ENCODE measurements around the gene PDILT.
"Not testable (repeated sequence)": the region's sequence is repeated elsewhere in the genome, so short reads cannot be mapped to it uniquely, and the experiment has no call there.

PDILT gene

DNA sequence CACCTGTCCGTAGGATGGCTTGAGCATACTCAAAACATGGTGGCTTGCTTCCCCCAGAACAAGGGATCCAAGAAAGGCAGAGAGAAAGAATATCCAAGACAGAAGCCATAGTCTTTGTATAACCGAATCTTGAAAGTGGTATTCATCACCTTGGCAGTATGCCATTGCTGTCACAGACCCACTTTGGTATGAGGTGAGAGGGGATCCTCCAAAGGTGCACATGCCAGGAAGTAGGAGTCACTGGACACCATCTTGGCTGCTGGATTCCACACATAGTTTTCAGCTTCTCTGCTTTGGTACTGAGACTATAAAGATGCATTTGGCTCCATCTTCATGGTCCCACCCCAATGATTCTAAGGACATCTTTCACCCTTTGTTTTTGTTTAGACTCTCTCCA, 22.9 kb upstream of the PDILT start:
- H3K4me3 ChIP-seq (ENCODE audit: low read length); H3K9me3 ChIP-seq (replicated peaks; ENCODE audit: low read length); H3K4me2 ChIP-seq (ENCODE audit: low read length); H3K27me3 ChIP-seq (ENCODE audit: control insufficient read depth, insufficient read depth, low read length); H3K4me1 ChIP-seq (ENCODE audit: control insufficient read depth, insufficient read depth, low read length); H3K9ac ChIP-seq (ENCODE audit: low read depth, low read length); H3K36me3 ChIP-seq (ENCODE audit: insufficient read depth, low read length): not testable (repeated sequence)

DNA sequence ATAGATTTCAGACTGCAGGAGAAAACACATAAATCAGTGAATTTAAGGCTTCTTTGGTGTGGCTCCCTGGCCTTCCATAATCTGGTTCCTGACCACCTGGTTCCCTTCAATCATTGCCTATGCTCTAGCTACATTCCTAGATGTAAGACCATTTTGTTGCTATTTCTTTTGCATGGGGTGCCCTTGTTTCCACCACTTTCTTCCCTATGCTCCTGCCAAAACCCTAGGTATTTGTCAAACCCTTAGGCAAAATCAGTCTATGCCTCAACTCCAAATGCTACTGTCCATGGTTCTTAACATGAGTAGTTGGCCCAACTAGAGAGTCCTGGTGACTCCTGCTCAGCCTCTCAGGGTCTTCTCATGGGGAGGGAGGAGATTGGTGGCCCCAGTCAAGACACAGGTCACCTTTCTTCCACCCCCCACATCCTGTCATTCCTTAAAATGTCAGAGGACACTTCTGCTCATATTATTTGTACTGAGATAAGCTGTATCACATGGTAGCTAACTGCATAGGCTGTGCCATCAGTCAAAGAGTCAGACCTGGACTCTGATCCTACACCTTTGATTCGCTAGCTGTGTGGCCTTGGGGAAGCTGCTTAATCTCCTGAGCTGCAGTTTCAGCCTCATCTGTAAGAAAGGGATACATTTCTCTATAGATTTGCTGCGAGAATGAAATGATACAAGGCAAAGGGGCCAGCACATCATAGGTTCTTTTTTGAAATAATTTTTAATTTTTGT, 19.8 kb upstream of the PDILT start:
- H3K36me3 ChIP-seq (ENCODE audit: insufficient read depth, low read length), result no peaks in the 10 kb centered on the region
- H3K9me3 ChIP-seq (replicated peaks; ENCODE audit: low read length), result no peaks in the 10 kb centered on the region
- no peak overlapping the region for H3K4me2 ChIP-seq (ENCODE audit: low read length)
- H3K27me3 ChIP-seq (ENCODE audit: control insufficient read depth, insufficient read depth, low read length), result no peaks in the 10 kb centered on the region
- H3K4me3 ChIP-seq (ENCODE audit: low read length), result no peak overlapping the region
- no peak overlapping the region for H3K9ac ChIP-seq (ENCODE audit: low read depth, low read length)
- peaks cover 1% of the 10 kb centered on the region for H3K4me1 ChIP-seq (ENCODE audit: control insufficient read depth, insufficient read depth, low read length)

DNA sequence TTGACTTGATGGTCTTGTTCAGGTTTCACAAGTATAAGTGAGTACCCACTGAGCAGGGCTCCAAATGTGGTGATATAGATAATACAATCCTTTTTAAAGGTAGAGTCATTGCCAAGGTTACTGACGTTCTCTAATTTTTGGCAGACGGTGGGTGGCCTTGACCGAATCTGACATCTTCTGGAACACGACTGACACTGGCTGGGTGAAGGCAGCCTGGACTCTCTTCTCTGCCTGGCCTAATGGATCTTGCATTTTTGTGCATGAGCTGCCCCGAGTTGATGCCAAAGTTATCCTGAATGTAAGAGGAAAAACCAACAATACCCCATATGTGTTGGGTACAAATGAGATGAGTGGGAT, 19.2 kb upstream of the PDILT start:
- not testable (repeated sequence) for H3K9ac ChIP-seq (ENCODE audit: low read depth, low read length); H3K27me3 ChIP-seq (ENCODE audit: control insufficient read depth, insufficient read depth, low read length); H3K4me3 ChIP-seq (ENCODE audit: low read length); H3K9me3 ChIP-seq (replicated peaks; ENCODE audit: low read length); H3K36me3 ChIP-seq (ENCODE audit: insufficient read depth, low read length); H3K4me1 ChIP-seq (ENCODE audit: control insufficient read depth, insufficient read depth, low read length); H3K4me2 ChIP-seq (ENCODE audit: low read length)

DNA sequence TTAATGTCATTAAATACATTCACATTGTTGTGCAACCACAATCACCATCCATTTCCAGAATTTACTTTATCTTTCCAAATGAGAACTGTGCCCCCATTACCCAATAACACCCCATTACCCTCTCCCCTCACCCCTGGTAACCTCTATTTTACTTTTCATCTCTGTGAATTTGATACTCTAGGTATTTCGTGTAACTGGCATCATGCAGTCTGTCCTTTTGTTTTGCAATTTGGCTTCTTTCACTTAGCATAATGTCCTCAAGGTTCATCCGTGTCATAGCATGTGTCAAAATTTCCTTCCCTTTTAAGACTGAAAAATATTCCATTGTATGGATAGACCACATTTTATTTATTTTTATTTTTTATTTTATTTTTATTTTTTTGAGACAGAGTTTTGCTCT, 17.2 kb upstream of the PDILT start:
- not testable (repeated sequence) for H3K36me3 ChIP-seq (ENCODE audit: insufficient read depth, low read length); H3K9ac ChIP-seq (ENCODE audit: low read depth, low read length); H3K9me3 ChIP-seq (replicated peaks; ENCODE audit: low read length); H3K27me3 ChIP-seq (ENCODE audit: control insufficient read depth, insufficient read depth, low read length); H3K4me3 ChIP-seq (ENCODE audit: low read length); H3K4me1 ChIP-seq (ENCODE audit: control insufficient read depth, insufficient read depth, low read length); H3K4me2 ChIP-seq (ENCODE audit: low read length)

DNA sequence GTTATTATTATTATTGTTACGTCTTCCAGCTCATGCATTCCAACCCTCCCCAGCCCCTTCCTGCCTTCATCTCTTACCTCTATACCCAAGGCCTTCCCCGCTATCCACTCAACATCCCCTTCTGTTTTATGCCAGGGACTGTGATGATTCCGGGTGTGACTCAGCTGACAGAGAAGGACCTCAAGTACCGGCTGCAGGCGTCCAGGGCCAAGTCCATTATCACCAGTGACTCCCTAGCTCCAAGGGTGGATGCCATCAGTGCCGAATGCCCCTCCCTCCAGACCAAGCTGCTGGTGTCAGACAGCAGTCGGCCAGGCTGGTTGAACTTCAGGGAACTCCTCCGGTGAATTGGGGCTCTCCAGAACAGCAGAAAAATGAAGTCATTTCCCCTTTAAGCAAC, 14.6 kb upstream of the PDILT start:
- not testable (repeated sequence) for H3K9ac ChIP-seq (ENCODE audit: low read depth, low read length); H3K4me2 ChIP-seq (ENCODE audit: low read length); H3K36me3 ChIP-seq (ENCODE audit: insufficient read depth, low read length); H3K27me3 ChIP-seq (ENCODE audit: control insufficient read depth, insufficient read depth, low read length); H3K4me3 ChIP-seq (ENCODE audit: low read length); H3K9me3 ChIP-seq (replicated peaks; ENCODE audit: low read length)
- peaks cover 26% of the 10 kb centered on the region for H3K4me1 ChIP-seq (ENCODE audit: control insufficient read depth, insufficient read depth, low read length)

DNA sequence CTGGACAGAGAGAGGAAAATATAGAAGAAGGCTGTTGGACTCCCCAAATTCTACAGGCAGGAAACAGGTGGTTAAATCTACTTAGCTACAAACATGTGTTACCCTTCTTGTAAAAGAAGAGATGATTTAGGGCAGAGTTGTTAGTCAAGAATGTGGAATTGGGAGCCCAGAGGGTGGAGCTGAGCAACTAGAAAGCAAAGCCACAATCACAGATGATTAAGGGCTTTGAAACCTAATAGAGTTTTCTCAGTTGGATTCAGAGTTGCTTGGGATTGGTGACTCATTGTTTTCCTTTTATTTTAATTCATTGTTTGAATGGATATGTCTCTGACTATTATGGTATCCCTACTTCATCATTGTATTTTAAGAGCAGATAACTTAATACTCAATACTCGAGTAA, 11.0 kb upstream of the PDILT start:
- Histone ChIP-seq H3K36me3 (ENCODE audit: insufficient read depth, low read length) (no peaks in the 10 kb centered on the region), H3K9me3 (replicated peaks; ENCODE audit: low read length) (no peaks in the 10 kb centered on the region), H3K4me2 (ENCODE audit: low read length) (no peak overlapping the region), H3K9ac (ENCODE audit: low read depth, low read length) (no peak overlapping the region), H3K27me3 (ENCODE audit: control insufficient read depth, insufficient read depth, low read length) (no peaks in the 10 kb centered on the region), H3K4me3 (ENCODE audit: low read length) (no peak overlapping the region), H3K4me1 (ENCODE audit: control insufficient read depth, insufficient read depth, low read length) (peaks cover 26% of the 10 kb centered on the region)

DNA sequence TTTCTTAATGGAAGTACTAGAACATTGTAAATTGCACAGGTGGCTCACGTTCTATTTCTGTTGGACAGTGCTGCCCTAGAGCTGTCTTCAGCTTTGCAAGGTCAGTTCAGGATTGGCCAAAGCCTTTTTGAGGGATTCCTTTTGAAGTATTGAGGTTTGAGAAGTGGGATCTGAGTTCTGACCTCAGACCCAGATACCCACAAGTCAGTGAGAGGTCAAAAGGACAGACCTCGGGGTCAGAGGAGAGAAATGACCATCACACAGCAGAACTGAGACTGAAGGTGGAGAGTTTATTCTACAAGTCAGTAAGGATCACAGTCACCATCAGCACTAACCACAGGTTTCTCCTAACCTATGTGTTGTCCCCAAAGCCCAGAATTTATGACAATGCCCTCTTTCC, 6.5 kb upstream of the PDILT start:
- Histone ChIP-seq H3K4me2 (ENCODE audit: low read length) (no peak overlapping the region), H3K4me3 (ENCODE audit: low read length) (no peak overlapping the region), H3K27me3 (ENCODE audit: control insufficient read depth, insufficient read depth, low read length) (no peaks in the 10 kb centered on the region), H3K4me1 (ENCODE audit: control insufficient read depth, insufficient read depth, low read length) (peaks cover 25% of the 10 kb centered on the region), H3K9ac (ENCODE audit: low read depth, low read length) (no peak overlapping the region), H3K36me3 (ENCODE audit: insufficient read depth, low read length) (no peaks in the 10 kb centered on the region), H3K9me3 (replicated peaks; ENCODE audit: low read length) (no peaks in the 10 kb centered on the region)

DNA sequence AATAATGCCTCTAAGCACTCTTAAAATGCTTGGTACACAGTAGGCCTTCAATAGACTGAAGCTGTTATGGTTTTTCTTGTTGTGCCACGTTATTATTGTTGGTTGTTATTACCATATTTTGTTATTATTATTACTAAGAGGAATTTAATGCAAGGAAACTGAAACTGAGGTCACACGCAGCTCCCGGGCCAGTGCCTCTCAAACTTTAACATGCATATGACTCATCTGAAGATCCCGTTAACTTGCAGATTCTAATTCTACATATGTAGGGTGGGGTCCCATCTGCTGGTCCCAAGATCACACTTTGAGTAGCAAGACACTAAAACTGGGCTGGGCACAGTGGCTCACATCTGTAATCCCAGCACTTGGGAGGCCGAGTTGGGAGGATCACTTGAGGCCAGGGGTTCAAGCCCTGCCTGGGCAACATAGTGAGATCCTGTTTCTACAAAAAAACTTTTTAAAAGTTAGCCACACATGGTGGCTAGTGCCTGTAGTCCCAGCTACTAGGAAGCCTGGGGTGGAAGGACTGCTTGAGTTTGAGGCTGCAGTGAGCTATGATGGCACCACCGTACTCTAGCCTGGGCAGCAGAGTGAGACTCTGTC, 5.7 kb upstream of the PDILT start:
- peak overlapping the region; percentile 63 for H3K9ac ChIP-seq (ENCODE audit: low read depth, low read length)
- peak overlapping the region; percentile 35 for H3K4me3 ChIP-seq (ENCODE audit: low read length)
- H3K4me1 ChIP-seq (ENCODE audit: control insufficient read depth, insufficient read depth, low read length), result peaks cover 19% of the 10 kb centered on the region
- no peaks in the 10 kb centered on the region for H3K36me3 ChIP-seq (ENCODE audit: insufficient read depth, low read length)
- peak overlapping the region; percentile 34 for H3K4me2 ChIP-seq (ENCODE audit: low read length)
- H3K27me3 ChIP-seq (ENCODE audit: control insufficient read depth, insufficient read depth, low read length), result no peaks in the 10 kb centered on the region
- no peaks in the 10 kb centered on the region for H3K9me3 ChIP-seq (replicated peaks; ENCODE audit: low read length)

DNA sequence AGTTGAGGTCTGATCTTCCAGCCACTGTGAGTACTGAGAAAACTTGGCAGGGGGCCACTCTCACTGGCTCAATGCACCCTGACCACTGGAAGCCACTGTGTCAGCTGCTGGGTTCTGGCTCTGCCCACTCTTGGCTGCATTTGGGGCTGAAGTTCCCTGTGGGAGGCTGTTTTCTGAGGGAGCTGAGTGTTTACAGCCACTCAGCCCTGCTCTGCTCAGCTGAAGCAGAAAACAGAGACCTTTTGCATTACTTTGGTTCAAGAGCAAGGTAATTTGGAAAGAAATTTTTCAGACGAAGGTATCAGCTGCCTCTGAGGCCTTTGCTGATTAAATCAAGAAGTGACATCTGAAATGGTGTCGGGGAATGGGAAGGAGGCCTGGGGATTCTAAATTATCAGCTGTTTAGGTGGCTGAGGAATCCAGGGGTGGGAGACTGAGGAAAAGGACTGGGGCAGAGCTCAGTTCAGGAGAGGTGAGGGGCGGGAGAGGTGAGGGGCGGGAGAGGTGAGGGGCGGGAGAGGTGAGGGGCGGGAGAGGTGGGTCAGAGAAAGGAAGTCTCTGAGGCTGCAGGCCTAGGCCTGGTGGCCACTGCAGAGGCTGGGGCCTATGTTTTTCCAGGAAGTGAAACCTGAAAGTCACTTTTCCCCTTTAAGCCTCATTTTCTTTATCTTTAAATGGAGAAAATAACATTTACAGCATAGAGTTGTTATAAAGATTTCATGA, 5.0 kb upstream of the PDILT start, which contains the start of gene ACSM5:
Gene ACSM5, plus strand, starts transcription at position 137 of the 723 bp plus-strand sequence. CDS start 1,951 bp downstream, outside the sequence.
- Histone ChIP-seq H3K36me3 (ENCODE audit: insufficient read depth, low read length) (no peaks in the 10 kb centered on the region), H3K4me3 (ENCODE audit: low read length) (peak within 1 kb of the TSS; percentile 35), H3K4me1 (ENCODE audit: control insufficient read depth, insufficient read depth, low read length) (peaks cover 12% of the 10 kb centered on the region), H3K4me2 (ENCODE audit: low read length) (peak within 1 kb of the TSS; percentile 34), H3K27me3 (ENCODE audit: control insufficient read depth, insufficient read depth, low read length) (no peaks in the 10 kb centered on the region), H3K9ac (ENCODE audit: low read depth, low read length) (peak within 1 kb of the TSS; percentile 63), H3K9me3 (replicated peaks; ENCODE audit: low read length) (no peaks in the 10 kb centered on the region)

DNA sequence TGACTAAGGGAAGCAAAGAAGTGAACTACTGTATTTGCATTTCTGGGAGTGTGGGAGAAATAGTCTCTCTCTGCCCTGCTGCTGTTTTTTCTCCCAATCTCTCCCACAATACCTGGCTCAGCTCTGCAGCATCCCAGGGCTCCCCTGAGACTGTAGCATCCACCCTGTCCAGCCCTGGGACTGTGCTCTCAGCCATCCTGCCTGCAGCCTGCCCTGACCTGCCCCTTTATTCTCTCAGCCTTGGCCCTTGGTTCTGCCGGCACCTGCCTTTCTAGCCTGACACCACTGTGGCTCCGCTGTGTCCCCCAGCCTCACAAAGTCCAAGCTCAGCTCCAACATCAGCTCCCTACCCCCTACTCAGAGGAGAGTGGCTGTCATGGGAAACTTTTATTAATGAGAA, 1.9 kb downstream of the PDILT start:
- H3K4me2 ChIP-seq (ENCODE audit: low read length), result no peak overlapping the region
- H3K36me3 ChIP-seq (ENCODE audit: insufficient read depth, low read length), result no peaks in the 10 kb centered on the region
- no peak overlapping the region for H3K9ac ChIP-seq (ENCODE audit: low read depth, low read length)
- H3K27me3 ChIP-seq (ENCODE audit: control insufficient read depth, insufficient read depth, low read length), result no peaks in the 10 kb centered on the region
- no peak overlapping the region for H3K4me3 ChIP-seq (ENCODE audit: low read length)
- no peaks in the 10 kb centered on the region for H3K9me3 ChIP-seq (replicated peaks; ENCODE audit: low read length)
- H3K4me1 ChIP-seq (ENCODE audit: control insufficient read depth, insufficient read depth, low read length), result no peaks in the 10 kb centered on the region

DNA sequence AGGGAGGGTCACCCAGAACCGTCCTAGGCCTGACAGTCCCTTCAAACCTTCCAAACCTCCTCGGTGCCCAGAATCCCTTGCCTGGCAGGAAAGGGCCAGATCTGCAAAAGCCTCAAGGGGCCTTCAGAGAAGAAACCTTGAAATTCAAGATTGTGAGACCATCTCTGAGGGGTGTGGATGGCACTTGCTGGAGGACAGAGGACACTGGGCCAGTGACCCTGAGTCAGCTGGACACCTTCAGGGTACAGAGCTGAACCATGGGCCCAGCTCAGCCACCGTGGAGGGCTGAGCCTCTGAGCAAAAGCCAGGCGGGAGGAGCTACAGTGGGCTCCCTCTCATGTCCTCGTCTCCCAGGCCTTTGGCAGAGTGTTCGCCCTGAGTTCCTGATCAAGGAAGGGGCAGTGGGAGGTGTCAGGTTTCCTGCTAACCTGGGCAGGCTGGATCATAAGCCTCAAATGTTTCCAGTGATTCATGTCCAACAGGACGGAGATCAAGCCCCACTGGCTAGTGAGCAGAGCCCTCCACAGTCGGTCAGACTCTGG, 3.0 kb downstream of the PDILT start:
- Histone ChIP-seq H3K4me2 (ENCODE audit: low read length) (no peak overlapping the region), H3K36me3 (ENCODE audit: insufficient read depth, low read length) (no peaks in the 10 kb centered on the region), H3K9me3 (replicated peaks; ENCODE audit: low read length) (no peaks in the 10 kb centered on the region), H3K4me3 (ENCODE audit: low read length) (no peak overlapping the region), H3K27me3 (ENCODE audit: control insufficient read depth, insufficient read depth, low read length) (no peaks in the 10 kb centered on the region), H3K9ac (ENCODE audit: low read depth, low read length) (no peak overlapping the region), H3K4me1 (ENCODE audit: control insufficient read depth, insufficient read depth, low read length) (no peaks in the 10 kb centered on the region)

All from skeletal muscle satellite cell (primary cell).